ENCODE results near the gene PRR5. TPM values are rescaled to one million over a fixed set of nuclear protein-coding genes. Genes with fewer than 3 reads are reported as not detected.
A peak's percentile ranks its signal among the peaks of the same experiment; 100 is the strongest.

Gene PRR5
- total RNA-seq, 2 experiments from 2014 or later: 20.0 to 35.7 TPM

DNA sequence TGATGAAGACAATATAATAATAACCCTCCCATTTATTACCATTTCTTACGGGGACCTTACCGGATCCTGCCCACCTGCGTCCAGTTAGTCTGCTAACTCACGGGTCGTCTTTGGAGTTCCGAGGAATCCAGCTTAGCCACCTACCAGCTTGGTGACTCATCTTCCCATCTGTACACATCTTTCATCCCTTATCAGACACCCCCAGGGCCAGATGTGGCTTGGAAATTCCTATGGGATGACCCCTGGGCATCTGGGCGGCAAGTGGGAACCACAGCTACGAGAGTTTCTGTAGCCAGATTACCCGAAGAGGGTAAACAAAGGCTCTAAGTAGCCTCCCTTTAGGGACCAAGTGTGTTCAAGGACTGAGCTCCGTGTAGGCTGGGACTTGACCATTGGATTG is 12.8 kb upstream of the PRR5 start:
- DNase-seq: no peak
- CTCF ChIA-PET: interaction anchor here (1.3 to 1.8 kb wide), 3 partner anchors 9 to 46 kb away, joined by 4 to 5 read pairs (median 4); no protein-coding TSS in a partner anchor
- H3K4me1 Mint-ChIP-seq: peaks cover 23% of the 10 kb centered on the region
- no peak overlapping the region for H3K4me3 Mint-ChIP-seq
- no peaks in the 10 kb centered on the region for H3K27me3 Mint-ChIP-seq
- H3K9me3 Mint-ChIP-seq (ENCODE audit: low read depth): no peaks in the 10 kb centered on the region
- no peak overlapping the region for H3K27ac Mint-ChIP-seq
- no peak for ATAC-seq
- peaks cover 6% of the 10 kb centered on the region for H3K36me3 Mint-ChIP-seq

GRCh38 chr22:44689915-44690524 is 12.0 kb upstream of the PRR5 start:
- Mint-ChIP-seq H3K9me3 (ENCODE audit: low read depth) (no peaks in the 10 kb centered on the region), H3K36me3 (peaks cover 6% of the 10 kb centered on the region), H3K4me1 (peaks cover 14% of the 10 kb centered on the region), H3K27me3 (peaks cover under 1% of the 10 kb centered on the region), H3K4me3 (no peak overlapping the region), H3K27ac (no peak overlapping the region)
- ATAC-seq (no peak), DNase-seq (no peak)
- CTCF ChIA-PET: interaction anchor here (1.3 kb wide), 1 partner anchor 45 kb away, joined by 5 read pairs; no protein-coding TSS in a partner anchor

- Mint-ChIP-seq H3K4me3 (no peak overlapping the region), H3K36me3 (peaks cover 2% of the 10 kb centered on the region), H3K27ac (no peak overlapping the region), H3K27me3 (peaks cover 2% of the 10 kb centered on the region), H3K9me3 (ENCODE audit: low read depth) (no peaks in the 10 kb centered on the region), H3K4me1 (peaks cover under 1% of the 10 kb centered on the region)
- ATAC-seq: no peak
- DNase-seq: no peak
- CTCF ChIA-PET: interaction anchor here (6.1 kb wide), 1 partner anchor 7 kb away, joined by 32 read pairs; no protein-coding TSS in a partner anchor
These were observed 10.0 kb upstream of the PRR5 start for GRCh38 chr22:44691796-44692661.

DNA sequence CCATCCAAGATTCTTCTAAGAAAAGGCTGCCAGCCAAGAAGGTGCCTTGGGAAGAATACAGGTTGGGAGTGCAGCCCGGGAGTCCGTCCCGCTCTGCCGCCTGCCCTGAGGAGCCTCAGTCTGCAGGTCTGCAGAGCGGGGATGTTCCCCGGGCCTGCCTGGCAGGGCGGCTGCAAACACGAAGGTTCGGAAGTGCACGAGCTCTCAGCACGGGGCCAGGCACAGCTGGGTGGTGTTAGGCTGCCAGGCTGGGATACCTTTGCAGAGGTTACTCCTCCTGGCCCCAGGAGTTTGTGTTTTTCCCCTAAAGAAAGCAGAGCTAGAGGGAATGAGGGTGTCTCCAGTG is 9.4 kb upstream of the PRR5 start:
- Mint-ChIP-seq H3K4me1 (peaks cover 1% of the 10 kb centered on the region), H3K27me3 (peaks cover 2% of the 10 kb centered on the region), H3K36me3 (no peaks in the 10 kb centered on the region), H3K9me3 (ENCODE audit: low read depth) (no peaks in the 10 kb centered on the region), H3K4me3 (no peak overlapping the region), H3K27ac (no peak overlapping the region)
- ATAC-seq: no peak
- DNase-seq: no peak
- CTCF ChIA-PET: interaction anchor here (6.1 kb wide), 1 partner anchor 8 kb away, joined by 32 read pairs; no protein-coding TSS in a partner anchor

GRCh38 chr22:44693145-44693544 is 8.9 kb upstream of the PRR5 start:
- Mint-ChIP-seq H3K27me3 (peaks cover 2% of the 10 kb centered on the region), H3K9me3 (ENCODE audit: low read depth) (no peaks in the 10 kb centered on the region), H3K36me3 (no peaks in the 10 kb centered on the region), H3K27ac (no peak overlapping the region), H3K4me3 (no peak overlapping the region), H3K4me1 (peaks cover 4% of the 10 kb centered on the region)
- DNase-seq: no peak
- CTCF ChIA-PET: interaction anchor here (6.1 kb wide), 1 partner anchor 9 kb away, joined by 32 read pairs; no protein-coding TSS in a partner anchor
- no peak for ATAC-seq

- H3K4me3 Mint-ChIP-seq: no peak overlapping the region
- no peaks in the 10 kb centered on the region for H3K9me3 Mint-ChIP-seq (ENCODE audit: low read depth)
- ATAC-seq (no peak), DNase-seq (no peak)
- no peaks in the 10 kb centered on the region for H3K36me3 Mint-ChIP-seq
- no peak overlapping the region for H3K27ac Mint-ChIP-seq
- peaks cover 6% of the 10 kb centered on the region for H3K4me1 Mint-ChIP-seq
- CTCF ChIA-PET: interaction anchor here (1.2 to 6.1 kb wide), 3 partner anchors 9 to 42 kb away, joined by 4 to 32 read pairs (median 8); no protein-coding TSS in a partner anchor
- peaks cover 2% of the 10 kb centered on the region for H3K27me3 Mint-ChIP-seq
These were observed 8.2 kb upstream of the PRR5 start for GRCh38 chr22:44693756-44694155.

DNA sequence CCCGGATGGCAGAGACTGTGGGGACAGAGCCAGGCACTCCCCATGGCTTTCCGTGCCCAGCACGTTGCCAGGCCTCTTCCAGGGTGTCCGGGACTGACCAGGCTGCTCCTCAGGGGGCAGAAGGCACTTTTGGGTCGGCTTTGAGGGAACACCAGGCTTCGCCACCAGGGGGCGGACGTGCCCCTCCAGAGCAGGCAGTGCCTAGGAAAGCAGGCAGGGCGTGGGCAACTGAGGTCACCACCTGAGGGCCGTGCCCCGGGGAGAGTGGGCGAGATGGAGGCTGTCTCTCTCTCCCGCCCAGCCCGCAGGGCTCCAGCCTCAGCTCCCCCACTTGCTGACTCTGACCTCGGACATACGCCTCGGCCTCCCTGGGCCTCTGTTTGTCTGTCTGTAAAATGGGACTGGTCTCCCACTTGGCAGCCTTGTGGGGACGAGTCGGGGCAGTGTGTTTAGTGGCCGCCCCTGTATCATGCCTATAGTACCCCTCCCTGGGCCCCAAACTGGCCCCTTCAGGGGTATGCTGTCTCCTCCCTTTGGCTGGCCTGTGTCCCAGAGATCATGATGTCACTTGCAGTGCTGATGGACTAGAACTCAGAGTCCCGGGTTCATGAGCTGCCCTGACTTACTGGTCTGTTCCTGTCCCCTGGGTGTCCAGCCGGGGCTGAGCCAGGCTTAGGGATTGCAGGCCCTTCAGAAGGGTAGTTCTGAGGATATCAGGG is 4.4 kb upstream of the PRR5 start:
- CTCF ChIA-PET: interaction anchor here (0.5 to 6.1 kb wide), 9 partner anchors 9 to 1624 kb away, joined by 3 to 91 read pairs (median 4); no protein-coding TSS in a partner anchor
- Mint-ChIP-seq H3K4me3 (no peak overlapping the region), H3K4me1 (peaks cover 17% of the 10 kb centered on the region), H3K36me3 (no peaks in the 10 kb centered on the region), H3K27me3 (peaks cover 2% of the 10 kb centered on the region), H3K9me3 (ENCODE audit: low read depth) (no peaks in the 10 kb centered on the region), H3K27ac (peak overlapping the region; percentile 57)
- DNase-seq: peak; percentile 89
- ATAC-seq: peak; percentile 43

DNA sequence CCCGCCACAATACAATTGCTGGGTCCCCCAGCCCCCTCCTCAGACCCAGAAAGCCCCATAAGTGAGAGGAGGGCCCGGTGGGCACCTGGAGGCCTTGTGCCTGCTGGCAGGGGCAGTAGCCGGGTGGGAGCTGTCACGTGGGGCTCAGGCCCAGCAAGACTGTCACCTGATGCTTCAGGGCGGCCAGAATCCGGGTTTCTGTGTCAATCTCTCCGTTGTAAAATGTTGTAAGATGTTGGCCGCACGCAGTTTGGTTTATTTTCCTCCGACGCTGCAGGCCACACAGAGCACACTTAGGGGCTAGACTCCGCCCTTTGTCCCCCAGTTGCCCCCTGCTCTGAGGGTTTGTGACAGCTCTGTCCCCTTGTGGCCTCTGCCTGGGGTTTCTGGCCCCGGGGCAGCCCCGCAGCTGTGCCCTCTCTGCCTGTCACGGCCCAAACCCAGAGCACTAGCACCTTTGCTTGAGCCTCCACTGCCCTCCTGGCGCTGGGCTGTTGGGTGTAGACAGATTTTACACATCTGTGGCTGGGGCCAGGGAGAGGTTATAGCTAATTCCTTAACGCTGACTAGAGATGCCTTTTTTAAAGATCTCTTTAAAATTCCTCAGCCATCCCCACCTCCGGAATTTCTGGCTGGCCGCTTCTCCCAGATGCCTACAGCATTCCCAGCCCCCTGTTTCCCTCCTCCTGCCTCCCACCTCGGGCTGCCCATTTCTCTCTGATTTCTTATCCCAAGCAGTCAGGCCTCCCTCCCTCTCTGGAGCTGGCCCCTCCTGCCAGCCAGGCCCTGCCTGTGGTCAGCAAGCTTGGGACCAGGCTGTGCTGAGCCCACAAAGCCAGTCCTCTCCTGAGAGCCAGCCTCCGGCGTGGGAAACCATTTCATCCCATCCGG is 3.2 kb upstream of the PRR5 start:
- CTCF ChIA-PET: interaction anchor here (0.5 to 6.1 kb wide), 8 partner anchors 8 to 1626 kb away, joined by 3 to 91 read pairs (median 4); no protein-coding TSS in a partner anchor
- ATAC-seq (no peak), DNase-seq (no peak)
- H3K27ac Mint-ChIP-seq: no peak overlapping the region
- peaks cover 23% of the 10 kb centered on the region for H3K4me1 Mint-ChIP-seq
- H3K36me3 Mint-ChIP-seq: no peaks in the 10 kb centered on the region
- H3K27me3 Mint-ChIP-seq: peaks cover 2% of the 10 kb centered on the region
- H3K4me3 Mint-ChIP-seq: no peak overlapping the region
- no peaks in the 10 kb centered on the region for H3K9me3 Mint-ChIP-seq (ENCODE audit: low read depth)

DNA sequence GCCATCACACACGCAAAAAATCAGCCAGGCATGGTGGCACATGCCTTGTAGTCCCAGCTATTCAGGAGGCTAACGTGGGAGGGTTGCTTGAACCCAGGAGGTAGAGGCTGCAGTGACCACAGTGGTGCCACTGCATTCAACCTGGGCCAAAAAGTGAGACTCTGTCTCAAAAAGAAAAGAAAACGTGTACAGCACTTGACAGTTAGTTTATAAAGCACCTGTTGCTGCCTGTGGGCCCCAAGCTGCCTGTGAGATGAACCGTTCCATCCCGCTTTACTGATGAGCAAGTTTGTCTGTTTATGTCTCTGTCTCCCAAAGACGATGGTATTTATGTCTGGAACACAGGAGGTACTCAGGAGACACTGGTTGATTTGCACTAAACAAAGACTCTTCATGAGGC is 1.5 kb upstream of the PRR5 start:
- Mint-ChIP-seq H3K4me3 (no peak overlapping the region), H3K36me3 (peaks cover 3% of the 10 kb centered on the region), H3K4me1 (peaks cover 26% of the 10 kb centered on the region), H3K27ac (no peak overlapping the region), H3K27me3 (no peaks in the 10 kb centered on the region), H3K9me3 (ENCODE audit: low read depth) (no peaks in the 10 kb centered on the region)
- ATAC-seq (no peak), DNase-seq (no peak)
- CTCF ChIA-PET: interaction anchor here (5.6 kb wide), 1 partner anchor 33 kb away, joined by 91 read pairs; no protein-coding TSS in a partner anchor

DNA sequence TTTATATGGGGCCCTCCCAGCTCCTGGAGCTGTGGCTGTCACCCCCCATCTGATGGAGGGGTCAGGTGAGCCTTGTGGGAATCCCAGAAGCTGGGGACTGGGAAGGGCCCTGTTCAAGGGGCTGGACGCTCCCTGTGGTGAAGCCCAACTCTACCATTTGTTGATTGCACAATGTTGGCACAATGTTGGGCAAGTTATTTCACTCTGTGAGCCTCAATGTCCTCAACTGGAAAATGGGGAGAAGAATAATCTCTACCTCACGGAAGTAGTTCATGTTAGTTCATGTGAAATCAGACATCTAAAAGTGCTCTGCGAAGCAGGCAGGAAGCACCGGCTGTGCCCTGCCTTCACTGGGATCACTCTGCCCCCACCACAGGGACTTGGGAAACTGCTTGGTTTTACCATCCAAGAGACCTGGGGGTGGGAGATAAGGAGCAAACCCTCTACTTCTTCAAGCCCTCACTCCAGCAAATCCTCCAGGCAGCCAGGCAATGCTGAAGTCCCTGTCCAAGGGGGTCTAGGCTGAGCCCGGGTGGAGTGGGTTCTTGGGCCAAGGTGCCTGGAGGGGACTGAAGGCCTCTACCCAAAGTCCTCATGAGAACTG is 715 bp upstream of the PRR5 start:
- Mint-ChIP-seq H3K9me3 (ENCODE audit: low read depth) (no peaks in the 10 kb centered on the region), H3K4me3 (peak overlapping the region; percentile 46), H3K27me3 (no peaks in the 10 kb centered on the region), H3K4me1 (peaks cover 26% of the 10 kb centered on the region), H3K27ac (peak overlapping the region; percentile 76), H3K36me3 (peaks cover 3% of the 10 kb centered on the region)
- CTCF ChIA-PET: interaction anchor here (5.6 kb wide), 1 partner anchor 32 kb away, joined by 91 read pairs; no protein-coding TSS in a partner anchor
- DNase-seq (no peak), ATAC-seq (no peak)

- H3K27me3 Mint-ChIP-seq: no peaks in the 10 kb centered on the region
- DNase-seq (no peak), ATAC-seq (peak; percentile 18)
- peak overlapping the region; percentile 58 for H3K4me3 Mint-ChIP-seq
- CTCF ChIA-PET: interaction anchor here (1.7 to 1.9 kb wide), 2 partner anchors 18 to 32 kb away, joined by 5 to 6 read pairs; no protein-coding TSS in a partner anchor
- H3K4me1 Mint-ChIP-seq: peaks cover 24% of the 10 kb centered on the region
- H3K9me3 Mint-ChIP-seq (ENCODE audit: low read depth): no peaks in the 10 kb centered on the region
- peaks cover 3% of the 10 kb centered on the region for H3K36me3 Mint-ChIP-seq
- H3K27ac Mint-ChIP-seq: no peak overlapping the region
These were observed 635 bp downstream of the PRR5 start for GRCh38 chr22:44702479-44703198.
